ENCODE measurements around the gene TWF2. TPM values are rescaled to one million over a fixed set of nuclear protein-coding genes. Genes with fewer than 3 reads are reported as not detected.
A peak's percentile ranks its signal among the peaks of the same experiment; 100 is the strongest.
"Not testable (repeated sequence)": the region's sequence is repeated elsewhere in the genome, so short reads cannot be mapped to it uniquely, and the experiment has no call there.

The TWF2 gene
- polyA plus RNA-seq, 2 donors: 22.0 to 40.3 TPM

- Histone ChIP-seq H3K27me3 (ENCODE audit: control insufficient read depth in 1 of 2, insufficient read depth in 2 of 2, low read length in 2 of 2) (no peaks in the 10 kb centered on the region), H3K27ac (ENCODE audit: low read depth in 2 of 2, low read length in 1 of 2) (peak overlapping the region; percentile 99), H3K9me3 (ENCODE audit: control insufficient read depth in 2 of 2, insufficient read depth in 1 of 2, low read depth in 1 of 2, low read length in 1 of 2) (no peaks in the 10 kb centered on the region), H3K36me3 (ENCODE audit: control insufficient read depth in 2 of 2, insufficient read depth in 2 of 2, low read length in 1 of 2) (peaks cover 0 to 2% of the 10 kb centered on the region in 2 donors), H3K4me3 (ENCODE audit: low read depth in 1 of 2, low read length in 2 of 2) (peak overlapping the region; percentile 93 to 97), H3K4me1 (ENCODE audit: control insufficient read depth in 2 of 2, insufficient read depth in 2 of 2, low read length in 1 of 2) (no peaks in the 10 kb centered on the region)
- 1% methylated on average over 39 to 54 of the region's 54 CpGs for WGBS, 2 donors
These were observed 39.1 kb upstream of the TWF2 start for GRCh38 chr3:52277972-52278509.

DNA sequence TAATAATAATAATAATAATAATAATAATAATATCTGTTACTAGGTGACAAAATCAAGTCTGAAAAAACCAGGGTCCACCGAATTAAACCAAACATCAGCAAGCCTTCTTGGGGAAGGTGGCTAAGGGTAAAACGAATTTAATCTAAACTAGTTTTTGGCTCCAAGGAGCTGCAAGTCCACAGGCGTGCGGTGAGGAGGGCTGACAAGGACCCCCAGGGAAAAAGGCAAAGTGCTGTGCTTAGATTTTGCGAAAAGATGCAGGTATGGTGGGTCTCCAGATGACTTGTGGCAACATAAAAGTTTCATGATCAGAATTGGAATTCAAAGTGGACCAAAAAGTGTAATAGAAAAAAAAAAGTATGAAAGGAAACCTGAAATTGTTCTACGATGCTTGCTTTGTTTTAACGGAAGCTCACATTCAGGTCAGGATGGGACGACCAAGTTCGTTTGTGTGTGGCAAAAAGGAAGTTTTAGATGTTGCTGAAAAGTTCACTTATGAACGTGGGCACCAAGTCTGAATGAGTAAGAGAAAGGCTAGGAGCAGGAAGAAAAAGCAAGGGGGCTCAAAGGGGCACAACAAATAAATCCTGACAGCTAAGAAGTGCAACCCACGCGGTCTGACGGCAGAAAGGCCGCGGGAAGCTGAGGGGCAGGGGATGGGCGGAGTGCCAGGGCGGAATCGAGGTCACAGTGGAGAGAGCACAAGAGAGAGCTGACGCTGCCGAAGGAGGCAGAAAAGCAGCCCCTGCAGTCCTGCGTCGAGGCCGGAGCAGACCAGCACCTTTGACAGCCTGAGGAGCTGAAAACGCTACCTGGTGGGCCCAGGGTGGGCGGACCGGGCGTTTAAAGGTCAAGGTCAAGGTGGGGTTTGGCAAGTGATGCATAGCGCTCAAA is 38.4 kb upstream of the TWF2 start:
- no peaks in the 10 kb centered on the region for H3K9me3 ChIP-seq (ENCODE audit: control insufficient read depth in 2 of 2, insufficient read depth in 1 of 2, low read depth in 1 of 2, low read length in 1 of 2)
- WGBS, 2 donors: 1% methylated on average over 28 of the region's 28 CpGs
- H3K4me1 ChIP-seq (ENCODE audit: control insufficient read depth in 2 of 2, insufficient read depth in 2 of 2, low read length in 1 of 2): no peaks in the 10 kb centered on the region
- H3K36me3 ChIP-seq (ENCODE audit: control insufficient read depth in 2 of 2, insufficient read depth in 2 of 2, low read length in 1 of 2): peaks cover 0 to 5% of the 10 kb centered on the region in 2 donors
- H3K27me3 ChIP-seq (ENCODE audit: control insufficient read depth in 1 of 2, insufficient read depth in 2 of 2, low read length in 2 of 2): no peaks in the 10 kb centered on the region
- peak overlapping the region; percentile 99 for H3K27ac ChIP-seq (ENCODE audit: low read depth in 2 of 2, low read length in 1 of 2)
- peak overlapping the region; percentile 93 to 97 for H3K4me3 ChIP-seq (ENCODE audit: low read depth in 1 of 2, low read length in 2 of 2)

GRCh38 chr3:52274781-52275180 is 35.8 kb upstream of the TWF2 start:
- WGBS, 2 donors: 88 to 90% methylated on average over 18 of the region's 18 CpGs
- not testable (repeated sequence) for H3K4me3 ChIP-seq (ENCODE audit: low read depth in 1 of 2, low read length in 2 of 2); H3K36me3 ChIP-seq (ENCODE audit: control insufficient read depth in 2 of 2, insufficient read depth in 2 of 2, low read length in 1 of 2); H3K9me3 ChIP-seq (ENCODE audit: control insufficient read depth in 2 of 2, insufficient read depth in 1 of 2, low read depth in 1 of 2, low read length in 1 of 2); H3K27me3 ChIP-seq (ENCODE audit: control insufficient read depth in 1 of 2, insufficient read depth in 2 of 2, low read length in 2 of 2); H3K4me1 ChIP-seq (ENCODE audit: control insufficient read depth in 2 of 2, insufficient read depth in 2 of 2, low read length in 1 of 2)
- H3K27ac ChIP-seq (ENCODE audit: low read depth in 2 of 2, low read length in 1 of 2): peak overlapping the region in 1 of 2 donors; percentile 3

GRCh38 chr3:52272831-52273230 is 33.9 kb upstream of the TWF2 start:
- Histone ChIP-seq H3K9me3 (ENCODE audit: control insufficient read depth in 2 of 2, insufficient read depth in 1 of 2, low read depth in 1 of 2, low read length in 1 of 2) (no peaks in the 10 kb centered on the region), H3K27me3 (ENCODE audit: control insufficient read depth in 1 of 2, insufficient read depth in 2 of 2, low read length in 2 of 2) (no peaks in the 10 kb centered on the region), H3K36me3 (ENCODE audit: control insufficient read depth in 2 of 2, insufficient read depth in 2 of 2, low read length in 1 of 2) (peaks cover 0 to 9% of the 10 kb centered on the region in 2 donors), H3K4me3 (ENCODE audit: low read depth in 1 of 2, low read length in 2 of 2) (no peak overlapping the region), H3K27ac (ENCODE audit: low read depth in 2 of 2, low read length in 1 of 2) (peak overlapping the region in 1 of 2 donors; percentile 30), H3K4me1 (ENCODE audit: control insufficient read depth in 2 of 2, insufficient read depth in 2 of 2, low read length in 1 of 2) (peaks cover 0 to 2% of the 10 kb centered on the region in 2 donors)
- WGBS, 2 donors: 59 to 75% methylated on average over 3 of the region's 3 CpGs

- not testable (repeated sequence) for H3K27ac ChIP-seq (ENCODE audit: low read depth in 2 of 2, low read length in 1 of 2); H3K9me3 ChIP-seq (ENCODE audit: control insufficient read depth in 2 of 2, insufficient read depth in 1 of 2, low read depth in 1 of 2, low read length in 1 of 2); H3K36me3 ChIP-seq (ENCODE audit: control insufficient read depth in 2 of 2, insufficient read depth in 2 of 2, low read length in 1 of 2); H3K27me3 ChIP-seq (ENCODE audit: control insufficient read depth in 1 of 2, insufficient read depth in 2 of 2, low read length in 2 of 2); H3K4me3 ChIP-seq (ENCODE audit: low read depth in 1 of 2, low read length in 2 of 2); H3K4me1 ChIP-seq (ENCODE audit: control insufficient read depth in 2 of 2, insufficient read depth in 2 of 2, low read length in 1 of 2)
- 81 to 85% methylated on average over 9 of the region's 9 CpGs for WGBS, 2 donors
These were observed 33.2 kb upstream of the TWF2 start for GRCh38 chr3:52272172-52272571.

- WGBS, 2 donors: 35 to 42% methylated on average over 9 of the region's 9 CpGs
- Histone ChIP-seq H3K27me3 (ENCODE audit: control insufficient read depth in 1 of 2, insufficient read depth in 2 of 2, low read length in 2 of 2) (no peaks in the 10 kb centered on the region), H3K4me1 (ENCODE audit: control insufficient read depth in 2 of 2, insufficient read depth in 2 of 2, low read length in 1 of 2) (peaks cover 0 to 2% of the 10 kb centered on the region in 2 donors), H3K27ac (ENCODE audit: low read depth in 2 of 2, low read length in 1 of 2) (peak overlapping the region; percentile 6 to 9), H3K4me3 (ENCODE audit: low read depth in 1 of 2, low read length in 2 of 2) (no peak overlapping the region), H3K36me3 (ENCODE audit: control insufficient read depth in 2 of 2, insufficient read depth in 2 of 2, low read length in 1 of 2) (peaks cover 0 to 9% of the 10 kb centered on the region in 2 donors), H3K9me3 (ENCODE audit: control insufficient read depth in 2 of 2, insufficient read depth in 1 of 2, low read depth in 1 of 2, low read length in 1 of 2) (no peaks in the 10 kb centered on the region)
These were observed 31.3 kb upstream of the TWF2 start for GRCh38 chr3:52270252-52270754.

DNA sequence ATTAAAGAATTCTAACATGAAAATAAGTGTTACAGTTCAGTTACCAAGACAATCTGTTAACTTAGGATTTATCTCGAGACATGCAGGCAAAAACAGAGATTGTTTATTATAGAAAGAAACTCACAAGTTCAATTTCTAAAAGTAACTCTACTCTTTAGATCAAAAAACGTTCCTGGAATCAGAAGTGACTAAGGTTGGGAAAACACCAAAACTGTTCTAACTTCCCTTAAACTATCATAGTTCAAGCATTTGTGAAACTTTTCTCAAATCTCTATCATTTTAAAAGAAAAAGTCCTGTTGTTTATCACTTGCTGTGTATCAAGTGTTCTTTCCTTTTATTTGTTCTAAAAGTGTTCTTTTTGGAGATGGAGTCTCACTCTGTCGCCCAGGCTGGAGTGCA is 30.8 kb upstream of the TWF2 start:
- Histone ChIP-seq H3K9me3 (ENCODE audit: control insufficient read depth in 2 of 2, insufficient read depth in 1 of 2, low read depth in 1 of 2, low read length in 1 of 2) (no peaks in the 10 kb centered on the region), H3K4me1 (ENCODE audit: control insufficient read depth in 2 of 2, insufficient read depth in 2 of 2, low read length in 1 of 2) (peaks cover 0 to 2% of the 10 kb centered on the region in 2 donors), H3K4me3 (ENCODE audit: low read depth in 1 of 2, low read length in 2 of 2) (no peak overlapping the region), H3K27me3 (ENCODE audit: control insufficient read depth in 1 of 2, insufficient read depth in 2 of 2, low read length in 2 of 2) (no peaks in the 10 kb centered on the region), H3K27ac (ENCODE audit: low read depth in 2 of 2, low read length in 1 of 2) (peak overlapping the region in 1 of 2 donors; percentile 9), H3K36me3 (ENCODE audit: control insufficient read depth in 2 of 2, insufficient read depth in 2 of 2, low read length in 1 of 2) (peaks cover 0 to 9% of the 10 kb centered on the region in 2 donors)
- WGBS, 2 donors: 47 to 53% methylated on average over 3 of the region's 3 CpGs

GRCh38 chr3:52268036-52268435 is 29.1 kb upstream of the TWF2 start:
- no peak overlapping the region for H3K4me3 ChIP-seq (ENCODE audit: low read depth in 1 of 2, low read length in 2 of 2)
- peak overlapping the region; percentile 34 to 78 for H3K27ac ChIP-seq (ENCODE audit: low read depth in 2 of 2, low read length in 1 of 2)
- 63 to 72% methylated on average over 7 of the region's 7 CpGs for WGBS, 2 donors
- no peaks in the 10 kb centered on the region for H3K27me3 ChIP-seq (ENCODE audit: control insufficient read depth in 1 of 2, insufficient read depth in 2 of 2, low read length in 2 of 2)
- H3K4me1 ChIP-seq (ENCODE audit: control insufficient read depth in 2 of 2, insufficient read depth in 2 of 2, low read length in 1 of 2): peaks cover 0 to 2% of the 10 kb centered on the region in 2 donors
- H3K36me3 ChIP-seq (ENCODE audit: control insufficient read depth in 2 of 2, insufficient read depth in 2 of 2, low read length in 1 of 2): peaks cover 6 to 7% of the 10 kb centered on the region in 2 donors
- H3K9me3 ChIP-seq (ENCODE audit: control insufficient read depth in 2 of 2, insufficient read depth in 1 of 2, low read depth in 1 of 2, low read length in 1 of 2): no peaks in the 10 kb centered on the region

DNA sequence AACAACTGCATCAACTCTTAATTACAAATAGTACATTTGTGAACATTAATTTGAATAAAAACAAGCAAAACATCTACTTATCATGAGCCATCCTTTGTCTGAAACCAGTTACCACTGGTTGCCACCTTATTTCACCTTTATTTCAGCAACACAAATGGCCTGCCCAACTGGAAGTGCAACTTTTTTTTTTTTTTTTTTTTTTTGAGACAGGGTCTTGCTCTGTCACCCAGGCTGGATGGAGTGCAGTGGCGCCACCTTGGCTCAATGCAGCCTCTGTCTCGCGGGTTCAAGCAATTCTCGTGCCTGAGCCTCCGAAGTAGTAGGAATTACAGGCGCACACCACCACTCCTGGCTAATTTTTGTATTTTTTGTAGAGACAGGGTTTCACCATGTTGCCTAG is 26.4 kb upstream of the TWF2 start:
- H3K9me3 ChIP-seq (ENCODE audit: control insufficient read depth in 2 of 2, insufficient read depth in 1 of 2, low read depth in 1 of 2, low read length in 1 of 2): no peaks in the 10 kb centered on the region
- H3K4me3 ChIP-seq (ENCODE audit: low read depth in 1 of 2, low read length in 2 of 2): no peak overlapping the region
- H3K27me3 ChIP-seq (ENCODE audit: control insufficient read depth in 1 of 2, insufficient read depth in 2 of 2, low read length in 2 of 2): no peaks in the 10 kb centered on the region
- peak overlapping the region in 1 of 2 donors; percentile 64 for H3K27ac ChIP-seq (ENCODE audit: low read depth in 2 of 2, low read length in 1 of 2)
- 89 to 91% methylated on average over 6 of the region's 6 CpGs for WGBS, 2 donors
- peaks cover 0 to 2% of the 10 kb centered on the region in 2 donors for H3K4me1 ChIP-seq (ENCODE audit: control insufficient read depth in 2 of 2, insufficient read depth in 2 of 2, low read length in 1 of 2)
- H3K36me3 ChIP-seq (ENCODE audit: control insufficient read depth in 2 of 2, insufficient read depth in 2 of 2, low read length in 1 of 2): peaks cover 4 to 6% of the 10 kb centered on the region in 2 donors
